ENCODE data around the gene GLIPR1.
"Not testable (repeated sequence)": the region's sequence is repeated elsewhere in the genome, so short reads cannot be mapped to it uniquely, and the experiment has no call there.

The GLIPR1 gene

DNA sequence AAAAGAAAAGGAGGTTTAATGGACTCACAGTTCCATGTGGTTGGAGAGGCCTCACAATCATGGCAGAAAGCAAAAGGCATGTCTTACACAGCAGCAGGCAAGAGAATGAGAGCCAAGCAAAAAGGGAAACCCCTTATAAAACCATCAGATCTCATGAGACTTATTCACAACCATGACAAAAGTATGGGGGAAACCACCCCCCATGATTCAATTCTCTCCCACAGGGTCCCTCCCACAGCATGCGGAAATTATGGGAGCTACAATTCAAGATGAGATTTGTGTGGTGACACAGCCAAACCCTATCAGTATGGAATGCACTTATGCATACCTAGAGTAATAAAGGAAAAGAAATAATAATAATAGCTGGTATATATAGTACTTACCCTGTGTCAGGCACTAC is 4.5 kb upstream of the GLIPR1 start:
- no peak for DNase-seq (ENCODE audit: low read depth)

DNA sequence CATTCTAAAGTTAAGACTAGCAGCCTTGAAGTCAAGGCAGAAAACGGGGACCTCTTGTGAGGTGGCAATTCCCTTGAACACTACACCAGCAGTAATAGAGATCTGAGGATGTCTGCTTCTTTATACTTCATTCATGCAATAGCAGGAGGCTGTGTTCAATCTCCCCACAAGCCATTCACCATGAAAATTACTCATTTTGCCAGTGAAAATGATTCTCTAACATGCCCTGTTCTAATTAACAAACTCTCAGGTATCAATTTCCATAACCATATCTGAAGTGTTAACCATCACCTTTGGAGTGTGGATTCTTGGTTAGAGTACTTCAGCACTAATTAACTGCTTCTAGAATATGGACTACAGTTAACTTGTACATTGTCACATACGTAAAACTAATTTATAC is 3.4 kb upstream of the GLIPR1 start:
- DNase-seq (ENCODE audit: low read depth): no peak

DNA sequence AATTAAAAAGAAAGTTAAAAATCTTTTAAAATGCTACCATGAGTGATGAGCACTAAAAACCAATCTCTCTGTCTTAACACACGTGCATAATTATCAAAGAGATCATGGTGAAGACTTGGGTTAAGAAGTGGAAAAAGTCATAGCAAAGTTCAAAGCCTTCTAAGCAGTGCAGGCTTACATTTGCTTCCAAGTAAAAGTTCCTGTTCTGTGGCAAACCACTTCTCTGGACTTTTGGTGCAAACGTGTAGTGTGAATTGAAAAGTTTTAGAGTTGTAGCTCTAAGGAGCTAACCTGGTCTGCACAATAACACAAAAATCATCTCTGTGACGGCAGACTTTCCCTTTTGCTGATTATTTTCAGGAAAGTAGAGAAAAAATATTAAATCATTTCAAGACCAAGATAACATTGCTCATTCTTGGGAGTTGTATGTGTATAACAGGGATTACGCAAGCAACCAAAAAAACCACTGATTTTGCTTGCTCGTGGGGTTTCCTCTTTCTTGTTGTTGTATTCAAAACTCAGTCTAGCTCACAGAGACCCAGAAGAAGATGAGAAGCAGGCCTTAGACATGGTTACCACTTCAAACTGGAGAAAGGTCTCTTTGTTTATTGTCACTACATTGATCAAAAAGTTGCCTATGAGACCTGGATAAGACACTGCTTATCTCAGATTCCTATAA is 2.3 kb upstream of the GLIPR1 start:
- DNase-seq (ENCODE audit: low read depth): peak; percentile 41

DNA sequence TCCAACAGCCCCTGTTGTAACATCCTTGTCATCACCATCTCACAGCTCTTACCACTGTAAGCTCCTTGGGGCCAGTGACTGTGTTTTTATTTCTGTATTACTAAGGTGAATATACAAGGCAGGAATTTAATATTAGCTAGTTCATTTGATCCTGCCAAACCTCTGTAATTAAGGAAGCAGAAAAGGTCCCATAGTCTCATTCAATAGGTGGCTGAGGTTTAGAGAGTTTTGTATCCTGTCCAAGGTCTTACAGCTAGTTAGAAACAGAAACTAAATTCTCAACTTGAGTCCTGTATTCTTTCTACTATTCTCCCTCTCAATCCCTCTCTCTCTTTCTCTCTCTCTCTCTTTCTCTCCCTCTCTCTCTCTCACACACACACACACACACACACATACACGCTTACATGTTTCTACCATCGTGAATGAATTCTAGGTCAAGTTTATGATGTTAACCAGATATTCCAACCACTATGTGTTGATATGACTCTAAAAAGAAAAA is 543 bp upstream of the GLIPR1 start:
- DNase-seq (ENCODE audit: low read depth): no peak

DNA sequence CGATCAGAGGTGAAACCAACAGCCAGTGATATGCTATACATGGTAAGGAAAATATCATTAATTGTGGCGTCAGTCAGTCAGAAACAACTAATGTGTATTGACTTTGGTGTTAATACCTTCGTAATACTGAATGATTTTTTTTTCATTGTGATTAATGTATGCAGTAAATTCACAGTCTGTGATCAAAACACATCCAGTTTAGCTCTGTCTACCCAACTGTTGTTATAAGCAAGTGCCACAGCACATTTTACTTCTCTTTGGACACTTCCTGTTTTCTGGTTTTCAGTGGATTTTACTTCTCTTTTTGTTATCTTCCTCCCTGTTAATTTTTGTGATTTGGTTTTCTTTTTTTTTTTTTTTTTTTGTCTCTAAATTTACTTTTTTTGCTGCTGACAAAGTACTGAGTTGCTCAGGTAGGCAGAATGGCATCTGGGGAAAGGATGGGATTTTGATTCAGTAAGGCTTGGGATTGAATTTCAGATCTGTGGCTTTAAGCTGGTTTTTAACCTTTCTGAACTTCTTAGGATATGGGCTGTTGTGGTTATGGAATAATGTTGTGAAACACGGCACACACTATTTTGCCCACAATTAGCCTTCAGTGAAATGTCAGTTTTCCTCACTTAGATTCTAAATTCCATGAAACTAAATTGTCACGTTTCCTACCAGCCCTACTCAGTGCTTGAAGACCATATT is 604 bp downstream of the GLIPR1 start:
- no peak for DNase-seq (ENCODE audit: low read depth)

DNA sequence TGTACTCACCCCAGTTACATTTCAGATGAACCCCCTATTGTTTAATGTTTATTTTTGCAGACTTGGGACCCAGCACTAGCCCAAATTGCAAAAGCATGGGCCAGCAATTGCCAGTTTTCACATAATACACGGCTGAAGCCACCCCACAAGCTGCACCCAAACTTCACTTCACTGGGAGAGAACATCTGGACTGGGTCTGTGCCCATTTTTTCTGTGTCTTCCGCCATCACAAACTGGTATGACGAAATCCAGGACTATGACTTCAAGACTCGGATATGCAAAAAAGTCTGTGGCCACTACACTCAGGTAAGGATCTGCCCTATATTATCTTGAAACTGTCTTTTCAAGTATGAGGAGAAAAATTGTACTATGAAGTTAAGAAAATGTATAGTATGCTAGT is 1.2 kb downstream of the GLIPR1 start:
- DNase-seq (ENCODE audit: low read depth): no peak

DNA sequence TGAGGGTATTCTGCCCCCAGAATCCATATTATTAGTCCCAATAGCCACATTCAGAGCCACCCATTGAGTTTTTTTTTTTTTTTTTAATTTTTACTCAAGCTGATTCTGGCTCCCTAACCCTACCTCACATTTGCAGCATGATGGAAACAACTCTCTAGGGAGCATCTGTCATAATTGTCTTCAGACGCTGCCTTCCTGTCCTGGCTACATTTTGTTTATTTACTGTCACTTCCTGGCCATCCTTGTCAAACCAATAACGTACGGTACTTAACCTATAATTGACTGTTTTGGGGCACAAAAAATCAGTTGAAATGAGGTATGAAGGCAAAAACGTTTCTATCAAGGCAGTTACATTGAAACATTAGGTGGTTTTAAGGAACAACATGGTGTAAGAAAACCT is 2.1 kb downstream of the GLIPR1 start:
- DNase-seq (ENCODE audit: low read depth): no peak

DNA sequence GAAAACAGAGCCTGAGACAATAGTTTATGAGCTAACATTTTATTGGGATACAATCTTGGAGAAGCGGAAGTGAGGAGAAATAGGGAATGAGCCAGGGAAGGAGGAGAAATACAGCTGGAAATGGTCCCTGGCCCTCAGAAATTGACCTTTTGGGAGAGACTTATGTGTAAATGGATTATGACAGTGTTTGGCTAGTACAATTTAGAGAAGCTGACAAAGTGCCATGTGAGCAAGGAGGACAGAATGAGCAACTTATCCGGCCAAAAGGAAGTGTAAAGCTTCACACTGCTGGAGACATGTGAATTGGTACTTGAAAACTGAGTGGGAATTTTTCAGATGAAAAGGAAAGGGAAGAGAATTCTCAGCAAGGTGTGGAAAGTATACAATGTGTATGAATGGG is 2.9 kb downstream of the GLIPR1 start:
- DNase-seq (ENCODE audit: low read depth): no peak

DNA sequence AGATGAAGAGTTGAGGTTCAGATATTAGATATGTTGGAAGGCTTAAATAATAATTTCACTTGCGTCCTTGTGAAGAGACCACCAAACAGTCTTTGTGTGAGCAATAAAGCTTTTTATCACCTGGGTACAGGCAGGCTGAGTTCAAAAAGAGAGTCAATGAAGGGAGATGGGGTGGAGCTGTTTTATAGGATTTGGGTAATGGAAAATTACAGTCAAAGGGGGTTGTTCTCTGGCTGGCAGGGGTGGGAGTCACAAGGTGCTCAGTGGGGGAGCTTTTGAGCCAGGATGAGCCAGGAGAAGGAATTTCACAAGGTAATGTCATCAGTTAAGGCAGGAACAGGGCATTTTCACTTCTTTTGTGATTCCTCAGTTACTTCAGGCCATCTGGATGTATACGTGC is 3.9 kb downstream of the GLIPR1 start:
- DNase-seq (ENCODE audit: low read depth): not testable (repeated sequence)

DNA sequence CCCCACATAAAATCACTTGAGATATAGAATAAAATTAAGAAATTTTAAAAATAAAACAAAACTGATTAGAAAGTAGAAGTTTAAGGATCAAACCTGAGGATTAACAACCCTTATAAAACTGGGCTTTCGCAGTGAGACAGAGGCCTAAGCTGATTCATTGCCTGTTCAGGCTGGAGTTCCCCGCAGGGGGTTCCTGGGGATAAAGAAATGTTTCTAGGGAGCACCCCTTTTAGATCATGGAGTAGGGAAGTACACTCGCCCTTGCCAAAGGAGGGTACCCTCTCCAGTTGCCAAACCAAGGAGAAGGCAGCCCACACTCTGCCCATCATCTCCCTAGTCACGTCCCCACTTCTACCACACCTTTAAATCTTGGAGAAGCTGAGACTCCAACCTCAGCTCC is 6.8 kb downstream of the GLIPR1 start:
- no peak for DNase-seq (ENCODE audit: low read depth)

DNA sequence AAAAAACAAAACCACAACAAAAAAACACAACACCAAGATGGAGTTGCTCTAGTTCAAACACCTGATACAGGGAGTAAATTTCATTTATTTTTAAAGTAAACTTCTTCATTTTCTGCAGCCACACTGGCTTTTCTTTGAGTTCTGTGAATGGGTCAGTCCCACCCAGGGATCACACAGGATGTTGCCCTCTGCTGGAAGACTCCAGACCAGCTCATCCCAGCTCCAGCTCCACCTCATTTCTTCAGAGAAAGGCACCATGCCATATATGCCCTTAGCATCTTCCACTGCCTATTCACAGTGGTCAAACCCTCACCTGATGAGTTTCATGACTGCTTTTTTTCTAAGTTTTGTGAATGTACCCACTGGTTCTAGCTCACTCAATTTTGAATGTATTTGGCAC is 8.0 kb downstream of the GLIPR1 start:
- no peak for DNase-seq (ENCODE audit: low read depth)

DNA sequence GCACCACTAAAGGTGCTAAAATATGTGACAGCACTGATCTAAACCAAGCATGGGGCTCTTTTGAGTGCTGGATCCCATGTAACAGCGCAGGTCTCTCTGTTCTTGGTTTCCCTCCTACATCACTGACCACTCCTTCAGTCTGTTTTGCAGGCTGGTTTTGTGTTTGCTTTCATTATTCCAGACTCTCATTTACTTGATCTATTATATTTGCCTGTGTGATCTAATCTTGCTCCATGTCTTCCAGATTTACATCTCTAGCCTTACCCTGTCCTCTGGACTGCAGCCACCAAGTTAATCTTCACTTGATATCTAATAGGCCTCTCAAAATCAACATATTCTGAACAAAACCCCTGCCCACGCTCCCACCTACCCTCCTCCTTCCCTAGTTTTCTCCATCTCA is 8.6 kb downstream of the GLIPR1 start:
- no peak for DNase-seq (ENCODE audit: low read depth)

DNA sequence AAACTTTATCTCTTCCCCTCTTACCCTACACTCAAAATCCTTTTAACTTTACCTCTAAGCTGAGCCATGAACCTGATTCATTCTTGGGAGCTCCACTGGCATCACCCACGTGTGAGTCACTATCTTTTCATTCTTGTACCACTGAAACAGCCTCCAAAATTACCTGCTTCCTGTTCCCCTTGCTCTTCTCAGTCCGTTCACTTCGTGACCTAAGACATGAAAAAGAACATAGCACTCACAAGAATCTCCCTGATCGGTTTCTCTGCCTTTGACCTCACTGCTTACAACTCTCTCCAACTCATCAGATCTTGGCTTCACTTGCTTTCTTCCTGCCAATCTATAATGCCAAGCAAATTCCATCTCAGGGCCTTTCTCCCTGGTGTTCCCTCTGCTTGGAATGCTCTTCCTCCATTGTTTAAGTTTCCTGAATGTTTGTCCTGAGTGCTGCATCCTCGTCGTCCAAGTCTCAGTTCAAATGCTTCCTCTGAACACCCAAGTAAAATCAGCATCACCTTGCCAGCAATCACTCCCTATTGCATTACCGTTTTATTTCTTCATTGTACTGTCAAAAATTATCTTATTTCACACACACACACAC is 9.2 kb downstream of the GLIPR1 start:
- no peak for DNase-seq (ENCODE audit: low read depth)

DNA sequence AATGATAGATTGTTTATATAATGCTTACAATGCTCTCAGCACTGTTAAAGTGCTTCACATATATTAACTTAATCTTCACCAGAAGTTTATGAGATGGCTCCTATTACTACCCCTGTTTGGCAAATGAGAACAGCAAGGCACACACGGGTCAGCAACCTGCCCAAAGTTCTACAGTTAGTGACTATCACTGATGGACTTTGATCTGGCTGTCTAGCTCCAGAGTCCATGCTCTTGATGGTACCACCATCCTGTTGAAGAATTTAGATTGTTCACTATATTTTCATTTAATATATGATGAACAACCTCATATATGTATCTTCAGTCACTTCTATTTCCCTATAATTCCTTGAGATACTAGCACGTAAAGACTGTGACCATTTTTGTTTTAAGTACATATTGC is 10.6 kb downstream of the GLIPR1 start:
- DNase-seq (ENCODE audit: low read depth): no peak

DNA sequence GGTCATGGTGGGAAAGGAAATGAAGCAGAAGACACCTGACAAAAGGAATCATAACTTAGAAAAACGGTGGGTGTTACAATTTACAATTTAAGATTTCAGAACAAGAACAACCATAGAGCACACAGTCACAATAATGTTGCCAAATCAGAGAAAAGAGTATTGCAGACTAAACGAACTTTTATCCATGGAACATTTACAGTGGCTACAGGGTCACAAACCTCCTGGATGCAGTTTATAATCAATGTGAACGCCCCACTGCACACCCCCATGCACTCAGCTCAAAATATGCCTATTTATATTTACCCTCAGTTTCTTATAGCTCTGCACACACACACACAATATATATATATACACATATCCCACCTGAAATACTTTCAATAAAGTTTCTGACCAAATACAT is 22.9 kb downstream of the GLIPR1 start:
- DNase-seq (ENCODE audit: low read depth): no peak

DNA sequence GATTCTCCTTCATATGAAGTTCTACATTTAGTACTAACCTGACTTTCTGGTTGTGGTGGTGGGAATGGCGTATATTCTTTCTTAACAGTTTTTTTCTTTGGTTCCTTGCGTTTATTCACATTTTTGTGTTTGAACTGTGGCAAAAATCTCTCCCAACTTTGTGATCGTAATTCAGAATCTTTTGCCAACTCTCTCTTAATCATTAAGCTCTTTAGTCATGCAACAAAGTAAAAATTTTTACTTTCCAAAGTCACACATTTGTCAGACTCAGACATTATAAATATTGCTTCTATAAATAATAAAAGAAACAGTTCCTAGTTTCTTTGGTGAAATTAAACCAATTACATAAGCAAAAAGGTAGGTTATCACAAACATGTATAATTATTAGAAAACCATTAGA is 23.3 kb downstream of the GLIPR1 start:
- DNase-seq (ENCODE audit: low read depth): no peak

DNA sequence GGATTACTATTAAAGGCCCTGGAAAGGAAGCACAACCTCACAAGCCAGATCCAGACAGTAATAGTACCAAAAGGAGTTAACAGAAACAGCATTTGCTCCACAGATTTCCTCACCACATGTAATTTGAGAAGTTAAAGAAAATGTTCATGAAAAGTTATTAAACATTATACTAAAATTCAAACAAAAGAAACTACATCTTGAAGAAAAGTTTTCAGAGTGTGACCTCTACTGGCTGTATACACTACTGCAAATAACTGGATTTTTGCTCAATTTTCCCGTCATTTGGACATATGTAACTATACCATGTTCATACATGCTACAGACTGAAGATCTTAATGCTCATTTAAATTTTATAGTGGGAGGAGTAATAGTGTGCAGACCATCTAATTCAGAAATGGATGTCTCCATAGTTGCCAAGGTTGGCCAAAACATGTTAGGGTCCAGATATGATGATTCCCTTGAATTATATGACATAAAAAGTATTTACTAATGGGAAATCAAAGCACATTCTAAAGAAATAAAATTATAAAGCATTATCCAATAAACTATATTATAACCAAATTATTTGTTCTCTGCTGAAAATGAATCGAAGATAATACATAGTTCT is 25.3 kb downstream of the GLIPR1 start:
- no peak for DNase-seq (ENCODE audit: low read depth)

DNA sequence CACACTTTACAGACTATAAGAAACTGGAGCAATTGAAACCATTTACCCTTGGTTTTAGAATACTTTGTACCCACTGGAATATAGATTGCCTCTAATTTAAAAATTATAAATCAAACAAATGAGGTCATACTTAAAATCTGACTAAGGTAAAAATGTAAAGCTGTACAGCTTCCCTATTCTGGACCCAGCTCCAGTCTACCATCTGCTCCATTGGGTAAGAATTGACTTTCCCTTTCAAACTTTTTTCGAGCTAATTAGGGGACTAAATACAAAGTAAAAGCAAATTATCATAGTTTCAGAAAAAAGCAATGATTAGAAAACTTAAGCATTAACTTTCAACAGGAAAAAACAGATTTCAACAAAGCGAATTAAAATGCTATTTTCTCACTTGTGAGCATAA is 26.5 kb downstream of the GLIPR1 start:
- no peak for DNase-seq (ENCODE audit: low read depth)

DNA sequence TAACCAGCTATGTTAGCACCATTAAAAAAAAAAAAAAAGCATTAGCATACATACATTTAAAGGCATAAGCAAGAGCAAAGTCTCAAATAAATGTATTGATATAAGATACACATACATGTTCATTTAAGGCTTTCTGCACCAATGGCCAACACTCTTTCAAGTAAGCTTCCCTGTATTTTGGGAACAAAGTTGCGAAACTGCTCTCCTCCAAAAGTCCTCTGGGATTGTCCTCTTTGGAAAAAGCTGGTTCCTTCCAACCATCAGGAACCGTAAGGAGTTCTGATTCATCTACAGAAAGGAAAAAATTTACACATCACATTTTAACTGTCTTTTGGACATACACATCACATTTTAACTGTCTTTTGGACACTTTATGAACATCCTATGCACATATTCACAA is 27.6 kb downstream of the GLIPR1 start:
- no peak for DNase-seq (ENCODE audit: low read depth)

DNA sequence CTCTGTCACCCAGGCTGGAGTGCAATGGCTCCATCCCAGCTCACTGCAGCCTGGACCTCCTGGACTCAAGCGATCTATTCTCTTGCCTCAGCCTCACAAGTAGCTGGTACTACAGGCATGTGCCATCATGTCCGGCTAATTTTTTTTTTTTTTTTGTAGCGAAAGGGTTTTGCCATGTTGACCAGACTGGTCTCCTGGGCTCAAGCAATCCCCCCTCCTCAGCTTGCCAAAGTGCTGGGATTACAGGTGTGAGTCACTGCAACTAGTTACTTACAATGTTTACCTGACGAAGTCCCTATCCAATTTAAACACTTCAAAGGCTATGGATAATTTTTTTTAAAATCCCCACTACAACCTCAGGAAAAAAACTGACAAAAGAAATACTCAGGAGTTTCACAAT is 29.1 kb downstream of the GLIPR1 start:
- no peak for DNase-seq (ENCODE audit: low read depth)

DNA sequence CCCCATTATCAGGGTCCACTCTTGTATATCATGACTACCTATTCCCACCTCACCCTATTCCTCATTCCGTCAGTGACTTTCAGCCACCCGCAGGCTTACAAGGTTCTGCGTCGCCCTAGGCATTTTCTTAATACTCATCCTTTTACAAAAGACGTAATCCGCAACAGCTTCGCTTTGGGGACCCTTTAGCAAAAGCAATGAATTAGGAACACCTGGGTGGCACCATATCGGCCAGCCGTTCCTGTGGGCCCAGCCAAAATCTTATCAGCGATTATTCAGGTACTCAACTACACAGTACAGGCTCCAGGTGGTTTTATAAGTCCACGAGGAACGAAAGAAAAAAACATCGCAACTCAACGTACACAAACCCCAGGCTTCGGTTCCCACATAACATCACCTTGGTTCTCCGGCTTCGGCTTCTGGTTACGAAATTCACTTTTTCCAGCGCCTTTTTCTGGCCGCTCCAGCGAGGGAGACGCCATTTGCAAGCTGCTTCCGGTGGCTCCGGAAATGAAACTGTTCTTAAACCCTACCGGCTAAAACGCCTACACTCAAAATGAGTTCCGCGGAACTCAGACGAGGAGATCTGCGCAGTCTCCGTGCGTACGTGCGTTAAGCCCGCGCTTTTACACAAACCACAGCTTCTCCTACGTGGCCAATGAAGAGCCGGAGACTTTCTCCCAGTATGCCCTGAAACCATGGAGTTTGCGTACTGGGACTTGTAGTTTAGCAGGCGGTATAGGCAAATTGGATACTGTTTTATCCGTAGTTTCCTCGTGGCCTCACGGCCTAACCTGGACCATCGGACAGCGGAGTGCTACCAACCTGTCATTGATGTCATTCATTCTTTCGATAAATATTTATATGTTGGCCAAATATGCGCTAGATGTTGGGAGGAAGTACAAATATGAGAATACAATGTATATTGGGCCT is 30.8 kb downstream of the GLIPR1 start, which contains the start of gene KRR1:
Gene KRR1 (minus strand): TSS at position 494 of the 933 bp plus-strand sequence. CDS start 12 bp downstream, at position 482.
- peak; percentile 80 for DNase-seq (ENCODE audit: low read depth)

DNA sequence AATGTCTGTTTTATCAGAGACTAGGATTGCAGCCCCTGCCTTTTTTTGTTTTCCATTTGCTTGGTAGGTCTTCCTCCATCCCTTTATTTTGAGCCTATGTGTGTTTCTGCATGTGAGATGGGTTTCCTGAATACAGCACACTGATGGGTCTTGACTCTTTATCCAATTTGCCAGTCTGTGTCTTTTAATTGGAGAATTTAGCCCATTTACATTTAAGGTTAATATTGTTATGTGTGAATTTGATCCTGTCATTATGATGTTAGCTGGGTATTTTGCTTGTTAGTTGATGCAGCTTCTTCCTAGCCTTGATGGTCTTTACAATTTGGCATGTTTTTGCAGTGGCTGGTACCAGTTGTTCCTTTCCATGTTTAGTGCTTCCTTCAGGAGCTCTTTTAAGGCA is 40.7 kb downstream of the GLIPR1 start:
- DNase-seq (ENCODE audit: low read depth): not testable (repeated sequence)
